Lung (tissue), 12 donors: ENCODE data around the gene PLIN1. TPM values are rescaled to one million over a fixed set of nuclear protein-coding genes. Genes with fewer than 3 reads are reported as not detected.
A peak's percentile ranks its signal among the peaks of the same experiment; 100 is the strongest.

Experiments used
- ATAC-seq: fragments of 200-7000 bp; cut with Tn5 transposase; one replicate; pipeline ENCODE4 v1.9.1; 2020; ENCODE audit warnings: moderate number of reproducible peaks; ENCODE audit not compliant: insufficient read depth, low FRiP score
- DNase-seq, 3 donors: peaks; one replicate each; pipeline ENCODE4 v3.0.0-alpha.2; 2013 to 2017
- H3K27ac ChIP-seq, 2 donors: one replicate each; pipeline ENCODE4 v1.5.1; 2013; ENCODE audit warnings: mild to moderate bottlenecking in 2 of 2, moderate library complexity in 2 of 2, control low read depth in 1 of 2, inconsistent platforms in 1 of 2, low read depth in 1 of 2, low read length in 1 of 2
- H3K27me3 ChIP-seq, 3 donors: one replicate each; pipeline ENCODE4 v1.5.1; 2013; ENCODE audit warnings: low read length in 2 of 3; ENCODE audit not compliant: control insufficient read depth in 3 of 3, insufficient read depth in 3 of 3
- H3K36me3 ChIP-seq, 4 donors: one replicate each; pipeline ENCODE4 v1.5.1; 2013; ENCODE audit warnings: low read length in 4 of 4, mild to moderate bottlenecking in 1 of 4, moderate library complexity in 1 of 4; ENCODE audit not compliant: control insufficient read depth in 4 of 4, insufficient read depth in 4 of 4
- H3K4me1 ChIP-seq, 5 donors: one replicate each; pipeline ENCODE4 v1.5.1; 2013; ENCODE audit warnings: low read length in 5 of 5, mild to moderate bottlenecking in 2 of 5, moderate library complexity in 1 of 5; ENCODE audit not compliant: control insufficient read depth in 5 of 5, insufficient read depth in 5 of 5
- H3K4me3 ChIP-seq: one replicate; pipeline ENCODE4 v1.5.1; 2013; ENCODE audit warnings: mild to moderate bottlenecking, control low read depth, moderate library complexity
- H3K9ac ChIP-seq, 2 donors: one replicate each; pipeline ENCODE4 v1.5.1; 2013; ENCODE audit warnings: low read length in 2 of 2, control low read depth in 1 of 2; ENCODE audit not compliant: insufficient read depth in 1 of 2
- H3K9me3 ChIP-seq, 4 donors: one replicate each; pipeline ENCODE4 v1.5.1; 2013; ENCODE audit warnings: low read length in 3 of 4, mild to moderate bottlenecking in 1 of 4, moderate library complexity in 1 of 4; ENCODE audit not compliant: control insufficient read depth in 4 of 4, insufficient read depth in 3 of 4
- CTCF ChIP-seq: IDR thresholded peaks from 2 replicates; pipeline ENCODE4 v1.5.1; 2012; ENCODE audit warnings: mild to moderate bottlenecking; ENCODE audit errors: control extremely low read depth, extremely low read depth
- WGBS, 2 donors: extraction: QIAGEN DNeasy Blood & Tissue Kit; methylation state at CpG; one replicate each; pipeline ENCODE4 v1.1.7; 2013; 5-methylcytosine and 5-hydroxymethylcytosine counted together
- polyA plus RNA-seq, 2 donors: library from polyadenylated mRNA; stranded (reverse); fragments of 200-250 nt; gene quantifications; one replicate each; pipeline ENCODE4 v1.2.1, GENCODE V29; 2013
- total RNA-seq, 2 donors: library from RNA; depleted of rRNA in 1 of 2; stranded (reverse); fragments of >200 nt in 1 of 2; gene quantifications; one replicate each; pipeline ENCODE4 v1.2.1, GENCODE V29; 2014 to 2021
- donor health status: control.
- donor health status: control.
- donor health status: Bipolar disorder and iron deficiency.
- donor health status: healthy.
- donor health status: DM: yes; HTN: yes; CAD: no.

Gene PLIN1
- total and polyA plus RNA-seq, 4 donors = 0.21 to 0.55 (median 0.45) TPM

- H3K36me3 ChIP-seq = no peaks in the 10 kb centered on the region
- no peak overlapping the region for H3K9ac ChIP-seq
- WGBS, 2 donors = 77% methylated on average over 4 of the region's 4 CpGs
- H3K9me3 ChIP-seq = no peaks in the 10 kb centered on the region
- ATAC-seq (no peak), DNase-seq (peak in 1 of 3 donors; percentile 19)
- no peak for TF ChIP-seq CTCF
- no peaks in the 10 kb centered on the region for H3K27me3 ChIP-seq
- H3K27ac ChIP-seq = no peak overlapping the region
- no peak overlapping the region for H3K4me3 ChIP-seq
- peaks cover 0 to 5% (median 0%) of the 10 kb centered on the region in 5 donors for H3K4me1 ChIP-seq
Observed at GRCh38 chr15:89674526-89674925, 4.6 kb downstream of the PLIN1 start.

GRCh38 chr15:89673165-89673512 lies 6.0 kb downstream of the PLIN1 start:
- Histone ChIP-seq H3K9ac (no peak overlapping the region), H3K27me3 (no peaks in the 10 kb centered on the region), H3K4me3 (no peak overlapping the region), H3K36me3 (no peaks in the 10 kb centered on the region), H3K9me3 (no peaks in the 10 kb centered on the region), H3K4me1 (peaks cover 0 to 5% (median 0%) of the 10 kb centered on the region in 5 donors), H3K27ac (no peak overlapping the region)
- WGBS, 2 donors = 68 to 71% methylated on average over 12 of the region's 12 CpGs
- peak in 1 of 3 donors; percentile 22 for DNase-seq
- no peak for ATAC-seq
- no peak for TF ChIP-seq CTCF

GRCh38 chr15:89672221-89673164 lies 6.7 kb downstream of the PLIN1 start:
- TF ChIP-seq CTCF = no peak
- DNase-seq (peak in 1 of 3 donors; percentile 54), ATAC-seq (no peak)

More at GRCh38 chr15:89672221-89673164, 6.7 kb downstream of the PLIN1 start:
- Histone ChIP-seq H3K36me3 (no peaks in the 10 kb centered on the region), H3K27me3 (no peaks in the 10 kb centered on the region), H3K4me1 (peaks cover 0 to 5% (median 0%) of the 10 kb centered on the region in 5 donors), H3K27ac (no peak overlapping the region), H3K4me3 (no peak overlapping the region), H3K9me3 (no peaks in the 10 kb centered on the region), H3K9ac (no peak overlapping the region)
- 93% methylated on average over 12 of the region's 12 CpGs for WGBS, 2 donors
